Thymus (tissue), 11 donors: Measurements from ENCODE around the gene OR52N5. TPM values are rescaled to one million over a fixed set of nuclear protein-coding genes. Genes with fewer than 3 reads are reported as not detected.

Experiments
- DNase-seq, 9 donors: peaks; one replicate each; pipeline ENCODE4 v3.0.0-alpha.2; 2013; ENCODE audit warnings: low spot score in 9 of 9, low read depth in 6 of 9, missing footprints in 1 of 9
- H3K27ac ChIP-seq, 2 donors: one replicate each; pipeline ENCODE4 v1.5.1; 2013; ENCODE audit warnings: control low read depth in 1 of 2, low read depth in 1 of 2, low read length in 1 of 2, mild to moderate bottlenecking in 1 of 2, moderate library complexity in 1 of 2
- H3K27me3 ChIP-seq, 2 donors: one replicate each; pipeline ENCODE4 v1.5.1; 2013; ENCODE audit warnings: low read length in 1 of 2; ENCODE audit not compliant: control insufficient read depth in 2 of 2, insufficient read depth in 1 of 2
- H3K36me3 ChIP-seq, 2 donors: one replicate each; pipeline ENCODE4 v1.5.1; 2013; ENCODE audit warnings: low read length in 1 of 2, mild to moderate bottlenecking in 1 of 2, moderate library complexity in 1 of 2; ENCODE audit not compliant: control insufficient read depth in 2 of 2, insufficient read depth in 2 of 2
- H3K4me1 ChIP-seq, 2 donors: one replicate each; pipeline ENCODE4 v1.5.1; 2013; ENCODE audit warnings: low read length in 2 of 2; ENCODE audit not compliant: control insufficient read depth in 2 of 2, insufficient read depth in 2 of 2
- H3K4me3 ChIP-seq, 2 donors: one replicate each; pipeline ENCODE4 v1.5.1; 2013; ENCODE audit warnings: low read length in 2 of 2, control low read depth in 1 of 2, mild to moderate bottlenecking in 1 of 2
- H3K9me3 ChIP-seq, 2 donors: one replicate each; pipeline ENCODE4 v1.5.1; 2013; ENCODE audit warnings: low read length in 1 of 2, mild to moderate bottlenecking in 1 of 2; ENCODE audit not compliant: control insufficient read depth in 2 of 2, insufficient read depth in 1 of 2
- WGBS: extraction: QIAGEN DNeasy Blood & Tissue Kit; methylation state at CpG from one replicate; pipeline ENCODE4 v1.1.7; 2013; 5-methylcytosine and 5-hydroxymethylcytosine counted together
- polyA plus RNA-seq: library from polyadenylated mRNA; stranded (reverse); fragments of 200-250 nt; gene quantifications from one replicate; pipeline ENCODE4 v1.2.3, GENCODE V29; 2013
- total RNA-seq: library from RNA; stranded (reverse); fragments of 120-200 nt; gene quantifications from one replicate; pipeline ENCODE4 v1.2.4, GENCODE V29; 2013
- donor health status: healthy.

Gene OR52N5
- total and polyA plus RNA-seq, 2 donors = 0.05 TPM; not detected in 1

DNA sequence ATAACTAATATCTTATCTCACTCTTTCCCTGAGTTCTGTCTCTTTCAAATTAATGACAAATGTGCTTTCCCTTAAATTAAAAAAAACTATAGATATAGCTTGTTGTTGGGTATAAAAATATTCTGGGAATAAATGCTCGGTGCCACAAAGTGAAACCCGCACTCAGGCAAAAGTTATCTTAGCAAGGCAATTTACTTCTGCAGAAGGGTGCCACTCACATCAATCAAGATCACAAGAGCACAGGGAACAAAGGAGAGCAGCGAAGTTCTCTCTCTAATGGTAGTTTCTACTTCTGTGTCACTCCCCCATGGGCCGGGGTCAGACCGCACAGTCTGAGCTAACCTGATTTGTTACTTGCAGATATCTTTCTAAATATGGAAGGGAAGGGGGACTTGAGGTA, 20.8 kb upstream of the OR52N5 start:
- Histone ChIP-seq H3K9me3 (no peaks in the 10 kb centered on the region), H3K27me3 (peaks cover 0 to 5% of the 10 kb centered on the region in 2 donors), H3K4me3 (no peak overlapping the region), H3K27ac (no peak overlapping the region), H3K4me1 (peaks cover 0 to 4% of the 10 kb centered on the region in 2 donors), H3K36me3 (no peaks in the 10 kb centered on the region)
- WGBS = 97% methylated on average over 5 of the region's 5 CpGs
- DNase-seq = no peak

- no peak overlapping the region for H3K4me3 ChIP-seq
- H3K4me1 ChIP-seq = no peaks in the 10 kb centered on the region
- no peak overlapping the region for H3K27ac ChIP-seq
- no peaks in the 10 kb centered on the region for H3K9me3 ChIP-seq
- DNase-seq = no peak
- H3K36me3 ChIP-seq = no peaks in the 10 kb centered on the region
- WGBS = 96% methylated on average over 6 of the region's 6 CpGs
- no peaks in the 10 kb centered on the region for H3K27me3 ChIP-seq
These were observed 13.4 kb upstream of the OR52N5 start for GRCh38 chr11:5796541-5796940.

GRCh38 chr11:5791165-5791564, 8.0 kb upstream of the OR52N5 start, which contains the start of gene OR52N1:
Gene OR52N1 (minus strand): TSS chr11:5791265. CDS start chr11:5788816, 2,449 bp downstream.
- no peaks in the 10 kb centered on the region for H3K9me3 ChIP-seq
- WGBS = 94% methylated on average over 3 of the region's 3 CpGs
- no peak within 1 kb of the TSS for H3K4me3 ChIP-seq
- no peak within 1 kb of the TSS for H3K27ac ChIP-seq
- no peak for DNase-seq
- H3K27me3 ChIP-seq = no peaks in the 10 kb centered on the region
- H3K4me1 ChIP-seq = no peaks in the 10 kb centered on the region
- no peaks in the 10 kb centered on the region for H3K36me3 ChIP-seq

DNA sequence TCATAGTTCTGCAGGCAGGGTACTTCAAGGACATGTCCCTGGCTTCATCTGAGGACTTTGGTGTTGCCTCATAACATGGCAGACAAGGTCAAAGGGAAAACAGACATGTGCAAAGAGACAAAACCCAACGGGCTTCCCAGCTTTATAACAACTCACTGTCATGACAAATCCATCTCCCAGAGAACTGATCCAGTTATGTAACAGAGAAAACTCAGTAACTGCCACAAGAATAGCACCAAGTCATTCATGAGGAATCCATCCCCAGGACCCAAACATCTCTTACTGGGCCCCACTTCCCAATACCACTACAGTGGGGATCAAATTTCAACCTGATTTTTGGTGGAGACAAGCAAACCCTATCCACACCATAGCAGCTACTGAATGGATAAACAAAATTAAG, 16.1 kb downstream of the OR52N5 start:
- H3K27me3 ChIP-seq = no peaks in the 10 kb centered on the region
- no peaks in the 10 kb centered on the region for H3K36me3 ChIP-seq
- WGBS = 82% methylated on average over 1 of the region's 1 CpG
- DNase-seq = no peak
- H3K9me3 ChIP-seq = no peaks in the 10 kb centered on the region
- H3K4me3 ChIP-seq = no peak overlapping the region
- H3K4me1 ChIP-seq = no peaks in the 10 kb centered on the region
- no peak overlapping the region for H3K27ac ChIP-seq

- H3K4me3 ChIP-seq = no peak within 1 kb of the TSS
- DNase-seq = no peak
- no peaks in the 10 kb centered on the region for H3K36me3 ChIP-seq
- H3K27ac ChIP-seq = no peak within 1 kb of the TSS
- no peaks in the 10 kb centered on the region for H3K27me3 ChIP-seq
- H3K4me1 ChIP-seq = no peaks in the 10 kb centered on the region
- no peaks in the 10 kb centered on the region for H3K9me3 ChIP-seq
- 100% methylated on average over 1 of the region's 1 CpG for WGBS
These were observed 29.2 kb downstream of the OR52N5 start, which contains the start of gene OR52N4 for GRCh38 chr11:5753943-5754342. Gene OR52N4 (plus strand): TSS chr11:5754243. CDS start chr11:5754741, 498 bp downstream.

DNA sequence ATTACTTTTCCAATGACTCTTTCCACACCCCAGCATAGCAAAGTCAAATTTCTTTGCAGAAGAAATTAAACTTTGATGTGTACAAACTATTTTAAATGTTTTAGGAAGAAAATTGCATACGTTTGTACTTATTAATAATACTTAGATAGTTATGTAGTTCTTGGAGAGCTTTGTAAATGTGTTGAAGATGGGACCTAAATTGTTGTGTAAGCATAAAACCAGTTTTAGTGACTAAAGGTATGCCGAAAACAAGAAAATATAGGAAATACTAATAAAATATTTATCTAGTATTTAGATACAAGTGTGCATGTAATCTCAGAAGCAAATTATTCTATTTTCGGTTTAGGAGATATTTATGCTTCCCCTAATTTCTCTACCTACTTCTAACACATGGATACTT, 33.3 kb downstream of the OR52N5 start:
- Histone ChIP-seq H3K27ac (no peak overlapping the region), H3K4me1 (no peaks in the 10 kb centered on the region), H3K36me3 (no peaks in the 10 kb centered on the region), H3K4me3 (no peak overlapping the region), H3K9me3 (no peaks in the 10 kb centered on the region), H3K27me3 (no peaks in the 10 kb centered on the region)
- DNase-seq = no peak
- 96% methylated on average over 3 of the region's 3 CpGs for WGBS

DNA sequence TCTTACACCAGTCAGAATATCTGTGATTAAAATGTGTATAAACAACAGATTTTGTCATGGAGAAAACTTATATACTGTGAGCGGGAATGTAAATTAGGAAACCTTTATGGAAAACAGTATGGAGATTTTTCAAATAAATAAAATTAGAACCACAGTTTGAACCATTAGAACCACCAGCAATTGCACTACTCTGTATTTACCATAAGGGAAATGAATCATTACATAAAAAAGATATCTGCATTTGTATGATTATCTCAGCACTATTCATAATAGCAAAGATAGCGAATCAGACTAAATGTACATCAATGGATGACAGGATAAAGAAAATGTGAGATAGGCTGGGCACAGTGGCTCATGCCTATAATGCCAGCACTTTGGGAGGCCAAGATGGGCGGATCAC, 36.5 kb downstream of the OR52N5 start:
- no peaks in the 10 kb centered on the region for H3K36me3 ChIP-seq
- H3K4me3 ChIP-seq = no peak overlapping the region
- 98% methylated on average over 3 of the region's 3 CpGs for WGBS

DNA sequence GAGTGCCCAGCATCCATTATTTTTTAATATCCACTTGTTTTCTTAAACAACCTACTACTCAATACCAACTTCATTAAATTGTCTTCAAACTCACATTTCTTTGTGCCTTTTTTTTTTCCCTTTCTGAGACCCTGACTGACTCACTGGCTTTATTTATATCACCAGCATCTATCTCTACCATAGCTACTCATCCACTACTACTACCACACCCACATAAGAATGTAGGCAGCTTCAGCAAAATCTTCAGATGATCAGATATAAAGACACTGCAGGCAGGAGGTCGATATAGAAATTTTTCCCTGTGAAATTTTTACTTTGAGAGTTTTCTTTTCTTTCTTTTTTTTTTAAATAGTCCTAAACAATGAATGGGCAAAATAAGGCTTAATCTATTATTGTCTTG, 44.7 kb downstream of the OR52N5 start:
- Histone ChIP-seq H3K27me3 (no peaks in the 10 kb centered on the region), H3K27ac (no peak overlapping the region)
- WGBS = 80% methylated on average over 1 of the region's 1 CpG

More for the DNA sequence above, 36.5 kb downstream of the OR52N5 start:
- Histone ChIP-seq H3K4me1 (no peaks in the 10 kb centered on the region), H3K27ac (no peak overlapping the region), H3K27me3 (no peaks in the 10 kb centered on the region), H3K9me3 (no peaks in the 10 kb centered on the region)
- DNase-seq = no peak

GRCh38 chr11:5737670-5738392, 45.3 kb downstream of the OR52N5 start:
- H3K27me3 ChIP-seq = no peaks in the 10 kb centered on the region
- H3K27ac ChIP-seq = no peak overlapping the region
- WGBS = 96% methylated on average over 6 of the region's 6 CpGs
- no peak for DNase-seq
- H3K9me3 ChIP-seq = no peaks in the 10 kb centered on the region
- no peaks in the 10 kb centered on the region for H3K36me3 ChIP-seq
- H3K4me3 ChIP-seq = no peak overlapping the region
- H3K4me1 ChIP-seq = no peaks in the 10 kb centered on the region

More for the DNA sequence above, 44.7 kb downstream of the OR52N5 start:
- Histone ChIP-seq H3K4me1 (no peaks in the 10 kb centered on the region), H3K4me3 (no peak overlapping the region), H3K36me3 (no peaks in the 10 kb centered on the region), H3K9me3 (no peaks in the 10 kb centered on the region)
- no peak for DNase-seq
